GM12878 (cell line): ENCODE data around the gene PKMYT1. TPM values are rescaled to one million over a fixed set of nuclear protein-coding genes. Genes with fewer than 3 reads are reported as not detected.

Source experiments
- ATAC-seq: fragments of 200-7000 bp; cut with Tn5 transposase; 3 replicates; pipeline ENCODE4 v1.9.1; 2020; ENCODE audit warnings: mild to moderate bottlenecking, moderate library complexity
- BruUV-seq: library from RNA; stranded (reverse); fragments of 400-500 nt; replicated peaks from 2 replicates; lab custom pipeline; 2021; lab: Mats Ljungman, UMichigan
- CTCF ChIA-PET: fragments of 300-600 bp; sonication (Branson Sonifier 250); formaldehyde crosslinking; extraction: SDS; loops from one replicate; lab custom pipeline; 2021; ENCODE audit warnings: inconsistent platforms; lab: Yijun Ruan, JAX
- POLR2A ChIA-PET: fragments of 350-600 bp; formaldehyde crosslinking; extraction: SDS; loops from one replicate; lab custom pipeline; 2021; ENCODE audit warnings: inconsistent platforms; lab: Charles Lee
- RAD21 ChIA-PET: fragments of 300-600 bp; sonication (Branson Sonifier 250); formaldehyde crosslinking; loops from one replicate; lab custom pipeline; 2023; ENCODE audit warnings: antibody characterized with exemption; ENCODE audit not compliant: unreplicated experiment; lab: Charles Lee
- SMC1A ChIA-PET: fragments of 300-600 bp; sonication (Branson Sonifier 250); formaldehyde crosslinking; loops from one replicate; lab custom pipeline; 2023; ENCODE audit not compliant: unreplicated experiment, uncharacterized antibody; lab: Charles Lee
- DNase-seq: peaks from one replicate; pipeline ENCODE4 v3.0.0-alpha.2; 2011; ENCODE audit warnings: low read depth, low spot score
- FAIRE-seq: peaks from 3 replicates; lab custom pipeline; 2011; peaks lifted over from hg19 to GRCh38; lab: Jason Lieb, UNC
- H2AFZ ChIP-seq: 2 replicates; pipeline ENCODE4 v1.6.0; 2011; ENCODE audit warnings: low read depth, low read length, control low read depth; ENCODE audit not compliant: control insufficient read depth
- H3K27ac ChIP-seq: 2 replicates; pipeline ENCODE4 v1.5.1; 2011; ENCODE audit warnings: control low read depth; ENCODE audit not compliant: control insufficient read depth, insufficient read depth
- H3K27me3 ChIP-seq, 2 experiments: replicated peaks in 1 of 2; 2 replicates each; pipeline versions ENCODE4 v1.6.0 to v1.6.1; 2011; ENCODE audit warnings: low read length in 1 of 2; ENCODE audit not compliant: control insufficient read depth in 2 of 2, insufficient read depth in 2 of 2
- H3K36me3 ChIP-seq, 2 experiments: 2 replicates each; pipeline ENCODE4 v1.5.1; 2011; ENCODE audit warnings: low read length in 1 of 2; ENCODE audit not compliant: control insufficient read depth in 2 of 2, insufficient read depth in 2 of 2
- H3K4me1 ChIP-seq: 2 replicates; pipeline ENCODE4 v1.6.1; 2011; ENCODE audit warnings: mild to moderate bottlenecking, low read length, moderate library complexity, mixed read lengths; ENCODE audit not compliant: control insufficient read depth, insufficient read depth
- H3K4me2 ChIP-seq: 2 replicates; pipeline ENCODE4 v1.6.0; 2011; ENCODE audit warnings: control low read depth; ENCODE audit not compliant: control insufficient read depth, insufficient read depth
- H3K4me3 ChIP-seq: fragments of 200-600 bp; sonication (generic); 2 replicates; pipeline ENCODE4 v1.5.1; 2016
- H3K79me2 ChIP-seq: 2 replicates; pipeline ENCODE4 v1.6.0; 2011; ENCODE audit warnings: low read length; ENCODE audit not compliant: control insufficient read depth, insufficient read depth
- H3K9ac ChIP-seq: 2 replicates; pipeline ENCODE4 v1.8.0; 2011; ENCODE audit warnings: low read length, control low read depth, mixed read lengths; ENCODE audit not compliant: control insufficient read depth, insufficient read depth
- H3K9me3 ChIP-seq: replicated peaks from 3 replicates; pipeline ENCODE4 v1.5.1; 2011; ENCODE audit warnings: mild to moderate bottlenecking, low read length; ENCODE audit not compliant: control insufficient read depth, insufficient read depth
- H4K20me1 ChIP-seq: 2 replicates; pipeline ENCODE4 v1.6.0; 2011; ENCODE audit not compliant: control insufficient read depth, insufficient read depth
- NR2F1 ChIP-seq: fragments of 450-650 bp; conservative IDR thresholded peaks from 2 replicates; pipeline ENCODE4 v1.6.1; 2017; ENCODE audit warnings: mild to moderate bottlenecking
- PML ChIP-seq: IDR thresholded peaks from 2 replicates; pipeline ENCODE4 v1.6.1; 2012; ENCODE audit warnings: low read length, inconsistent platforms
- ZNF24 ChIP-seq: fragments of 450-650 bp; IDR thresholded peaks from 2 replicates; pipeline ENCODE4 v1.6.1; 2017; ENCODE audit warnings: antibody characterized with exemption, mild to moderate bottlenecking
- WGBS: methylation state at CpG from one replicate; pipeline ENCODE4 v1.1.6; 2016; ENCODE audit warnings: low lambda C conversion rate; ENCODE audit not compliant: insufficient replicate concordance, insufficient coverage; ENCODE audit errors: missing lambda C conversion rate; 5-methylcytosine and 5-hydroxymethylcytosine counted together
- in situ Hi-C: fragments of 300-500 bp; cut with MboI; formaldehyde crosslinking; loops from 9 replicates; pipeline ENCODE4 v1.14.3; 2018; ENCODE audit warnings: mixed read lengths
- intact Hi-C: fragments of 100-400 bp; cut with micrococcal nuclease; formaldehyde crosslinking; loops from one replicate; pipeline ENCODE4 v1.14.2; 2022; ENCODE audit not compliant: unreplicated experiment
- polyA plus RNA-seq, 11 experiments: library from polyadenylated mRNA; depleted of rRNA in 4 of 11; unstranded in 6 of 11; stranded (reverse) in 5 of 11; fragments of >200 nt; fragmentation: Nextera tagmentation in 4 of 11; fragmentation: Illumina TruSeq in 1 of 11; extraction: Ambion mirVana in 4 of 11; extraction: Trizol in 1 of 11; gene quantifications; 1 replicate in 1 of 11; 2 replicates in 10 of 11; pipeline versions ENCODE4 v1.2.1 to v1.2.3, GENCODE V29; 2011 to 2016; ENCODE audit warnings: inconsistent platforms in 2 of 11, missing spikeins in 2 of 11, low read depth in 1 of 11
- total RNA-seq, 4 experiments: library from RNA; depleted of rRNA in 3 of 4; stranded (reverse); fragments of >200 nt in 3 of 4; fragmentation: Illumina TruSeq in 1 of 4; extraction: Trizol in 1 of 4; gene quantifications; 2 replicates each; pipeline versions ENCODE4 v1.2.1 to v1.2.3, GENCODE V29; 2013 to 2021
- TF ChIP-seq, protein P1 (sequence below): fragments of 450-650 bp; IDR thresholded peaks from 2 replicates; pipeline ENCODE4 v1.6.1; 2016; ENCODE audit warnings: mild to moderate bottlenecking
- TF ChIP-seq, protein P2 (sequence below): fragments of 450-650 bp; formaldehyde crosslinking; IDR thresholded peaks from 2 replicates; pipeline ENCODE4 v1.5.0; 2022; ENCODE audit warnings: mild to moderate bottlenecking, missing genetic modification characterization
- TF ChIP-seq, protein P3 (sequence below): IDR thresholded peaks from 2 replicates; pipeline ENCODE4 v1.6.1; 2012; ENCODE audit warnings: improper control_type of control experiment, low read depth, low read length; ENCODE audit not compliant: insufficient replicate concordance
- TF ChIP-seq, protein P4 (sequence below): fragments of 450-650 bp; IDR thresholded peaks from 2 replicates; pipeline ENCODE4 v1.6.1; 2017; ENCODE audit warnings: mild to moderate bottlenecking, low read depth, inconsistent platforms; ENCODE audit not compliant: poor library complexity, severe bottlenecking

PKMYT1 gene
- total and polyA plus RNA-seq, 10 of the 15 experiments (the other 5 are each of a cell fraction or from before 2014, with no cell fraction given) = 4.6 to 101 (median 29.9) TPM

DNA sequence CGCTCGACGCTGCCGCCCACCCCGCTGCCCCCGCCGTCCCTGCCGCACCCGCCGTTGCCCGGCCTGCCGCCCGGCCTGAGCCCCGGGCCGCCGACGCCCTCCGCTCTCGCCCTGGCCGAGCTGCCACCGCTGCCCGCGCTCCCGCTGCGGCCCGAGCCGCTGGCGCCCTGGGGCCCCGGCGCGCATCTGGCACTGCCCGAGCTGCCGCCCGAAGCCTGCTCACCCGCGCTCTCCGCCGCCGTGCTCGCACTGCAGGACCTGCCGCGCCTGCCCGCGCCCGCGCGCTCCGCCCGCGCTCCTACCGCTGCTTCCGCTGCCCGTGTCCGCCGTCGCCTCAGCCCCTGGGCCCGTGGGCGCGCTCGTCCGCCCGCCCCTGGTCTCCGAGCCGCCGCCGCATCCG lies 24.1 kb upstream of the PKMYT1 start (continued):
- TF ChIP-seq, protein P1, sequence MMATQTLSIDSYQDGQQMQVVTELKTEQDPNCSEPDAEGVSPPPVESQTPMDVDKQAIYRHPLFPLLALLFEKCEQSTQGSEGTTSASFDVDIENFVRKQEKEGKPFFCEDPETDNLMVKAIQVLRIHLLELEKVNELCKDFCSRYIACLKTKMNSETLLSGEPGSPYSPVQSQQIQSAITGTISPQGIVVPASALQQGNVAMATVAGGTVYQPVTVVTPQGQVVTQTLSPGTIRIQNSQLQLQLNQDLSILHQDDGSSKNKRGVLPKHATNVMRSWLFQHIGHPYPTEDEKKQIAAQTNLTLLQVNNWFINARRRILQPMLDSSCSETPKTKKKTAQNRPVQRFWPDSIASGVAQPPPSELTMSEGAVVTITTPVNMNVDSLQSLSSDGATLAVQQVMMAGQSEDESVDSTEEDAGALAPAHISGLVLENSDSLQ = no peak
- no peak for TF ChIP-seq NR2F1
- TF ChIP-seq, protein P2, sequence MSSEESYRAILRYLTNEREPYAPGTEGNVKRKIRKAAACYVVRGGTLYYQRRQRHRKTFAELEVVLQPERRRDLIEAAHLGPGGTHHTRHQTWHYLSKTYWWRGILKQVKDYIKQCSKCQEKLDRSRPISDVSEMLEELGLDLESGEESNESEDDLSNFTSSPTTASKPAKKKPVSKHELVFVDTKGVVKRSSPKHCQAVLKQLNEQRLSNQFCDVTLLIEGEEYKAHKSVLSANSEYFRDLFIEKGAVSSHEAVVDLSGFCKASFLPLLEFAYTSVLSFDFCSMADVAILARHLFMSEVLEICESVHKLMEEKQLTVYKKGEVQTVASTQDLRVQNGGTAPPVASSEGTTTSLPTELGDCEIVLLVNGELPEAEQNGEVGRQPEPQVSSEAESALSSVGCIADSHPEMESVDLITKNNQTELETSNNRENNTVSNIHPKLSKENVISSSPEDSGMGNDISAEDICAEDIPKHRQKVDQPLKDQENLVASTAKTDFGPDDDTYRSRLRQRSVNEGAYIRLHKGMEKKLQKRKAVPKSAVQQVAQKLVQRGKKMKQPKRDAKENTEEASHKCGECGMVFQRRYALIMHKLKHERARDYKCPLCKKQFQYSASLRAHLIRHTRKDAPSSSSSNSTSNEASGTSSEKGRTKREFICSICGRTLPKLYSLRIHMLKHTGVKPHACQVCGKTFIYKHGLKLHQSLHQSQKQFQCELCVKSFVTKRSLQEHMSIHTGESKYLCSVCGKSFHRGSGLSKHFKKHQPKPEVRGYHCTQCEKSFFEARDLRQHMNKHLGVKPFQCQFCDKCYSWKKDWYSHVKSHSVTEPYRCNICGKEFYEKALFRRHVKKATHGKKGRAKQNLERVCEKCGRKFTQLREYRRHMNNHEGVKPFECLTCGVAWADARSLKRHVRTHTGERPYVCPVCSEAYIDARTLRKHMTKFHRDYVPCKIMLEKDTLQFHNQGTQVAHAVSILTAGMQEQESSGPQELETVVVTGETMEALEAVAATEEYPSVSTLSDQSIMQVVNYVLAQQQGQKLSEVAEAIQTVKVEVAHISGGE (CRISPR knock-in tag) = no peak

DNA sequence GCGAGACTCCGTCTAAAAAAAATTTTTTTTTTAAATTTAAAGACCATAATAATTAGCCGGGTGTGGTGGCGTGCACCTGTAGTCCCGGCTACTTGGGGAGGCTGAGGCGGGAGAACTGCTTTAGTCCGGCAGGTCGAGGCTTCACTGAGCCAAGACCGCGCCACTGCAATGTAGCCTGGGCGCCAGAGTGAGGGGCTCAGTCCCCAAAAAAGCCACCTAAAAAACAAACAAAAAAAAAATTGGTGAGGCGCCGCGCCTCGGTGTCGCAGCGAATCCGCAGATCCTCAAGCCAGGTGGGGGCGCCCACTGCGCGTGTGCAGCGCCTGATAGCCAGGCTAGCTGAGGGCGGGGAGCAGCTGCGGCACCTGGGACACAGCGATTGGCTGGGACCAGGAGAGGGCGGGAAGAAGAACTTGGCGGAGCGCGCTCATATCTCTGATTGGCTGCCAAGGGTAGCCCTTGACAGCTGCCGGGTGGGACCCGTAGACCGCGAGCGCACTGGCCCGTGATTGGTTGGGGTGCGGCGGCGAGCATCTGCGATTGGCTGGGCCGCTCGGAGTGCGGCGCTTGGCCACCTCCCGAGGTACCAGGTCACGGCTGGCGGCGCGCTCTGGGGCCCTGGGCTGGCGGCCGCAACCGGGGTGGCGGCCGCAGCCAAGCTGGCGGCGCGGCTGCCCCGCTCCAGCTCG lies 23.5 kb upstream of the PKMYT1 start:
- ChIA-PET CTCF (interaction anchor here (0.6 to 11.3 kb wide), 17 partner anchors 22 to 646 kb away, joined by 3 to 421 read pairs (median 4); partner anchors contain the start of genes CLDN6, HCFC1R1, IL32 and MMP25), SMC1A (interaction anchor here (0.6 to 7.2 kb wide), 6 partner anchors 13 to 1654 kb away, joined by 3 to 91 read pairs (median 4); partner anchors contain the start of genes HCFC1R1 and THOC6), RAD21 (interaction anchor here (0.6 to 3.8 kb wide), 9 partner anchors 17 to 1038 kb away, joined by 3 to 94 read pairs (median 4); partner anchors contain the start of genes HCFC1R1, PKMYT1, THOC6 and TNFRSF12A), POLR2A (interaction anchor here (1.0 to 1.6 kb wide), 3 partner anchors 20 to 24 kb away, joined by 3 to 7 read pairs (median 4); partner anchors contain the start of genes HCFC1R1 and THOC6)
- peak; percentile 100 for ATAC-seq
- H2AFZ ChIP-seq = no peak overlapping the region
- no peaks in the 10 kb centered on the region for H4K20me1 ChIP-seq
- H3K27me3 ChIP-seq = peaks cover 0 to 7% of the 10 kb centered on the region in 2 experiments; a peak in 3 of 4 replicates
- FAIRE-seq = peak; percentile 99
- H3K9ac ChIP-seq = no peak overlapping the region
- no peak overlapping the region for H3K4me3 ChIP-seq
- H3K4me2 ChIP-seq = no peak overlapping the region; the same call in 1 of the 2 replicates
- intact Hi-C loops (loop anchor here (1.0 kb wide), 1 partner anchor 25 kb away; no protein-coding TSS in a partner anchor), in situ Hi-C loops (no loop called here)
- no peaks in the 10 kb centered on the region for H3K79me2 ChIP-seq
- peak; percentile 97 for DNase-seq
- no peaks in the 10 kb centered on the region for H3K9me3 ChIP-seq
- H3K27ac ChIP-seq = no peak overlapping the region
- H3K36me3 ChIP-seq = no peaks in the 10 kb centered on the region
- BruUV-seq = no TSS peak
- H3K4me1 ChIP-seq = peaks cover 17% of the 10 kb centered on the region
- 12% methylated on average over 51 of the region's 58 CpGs for WGBS
- TF ChIP-seq, protein P3, sequence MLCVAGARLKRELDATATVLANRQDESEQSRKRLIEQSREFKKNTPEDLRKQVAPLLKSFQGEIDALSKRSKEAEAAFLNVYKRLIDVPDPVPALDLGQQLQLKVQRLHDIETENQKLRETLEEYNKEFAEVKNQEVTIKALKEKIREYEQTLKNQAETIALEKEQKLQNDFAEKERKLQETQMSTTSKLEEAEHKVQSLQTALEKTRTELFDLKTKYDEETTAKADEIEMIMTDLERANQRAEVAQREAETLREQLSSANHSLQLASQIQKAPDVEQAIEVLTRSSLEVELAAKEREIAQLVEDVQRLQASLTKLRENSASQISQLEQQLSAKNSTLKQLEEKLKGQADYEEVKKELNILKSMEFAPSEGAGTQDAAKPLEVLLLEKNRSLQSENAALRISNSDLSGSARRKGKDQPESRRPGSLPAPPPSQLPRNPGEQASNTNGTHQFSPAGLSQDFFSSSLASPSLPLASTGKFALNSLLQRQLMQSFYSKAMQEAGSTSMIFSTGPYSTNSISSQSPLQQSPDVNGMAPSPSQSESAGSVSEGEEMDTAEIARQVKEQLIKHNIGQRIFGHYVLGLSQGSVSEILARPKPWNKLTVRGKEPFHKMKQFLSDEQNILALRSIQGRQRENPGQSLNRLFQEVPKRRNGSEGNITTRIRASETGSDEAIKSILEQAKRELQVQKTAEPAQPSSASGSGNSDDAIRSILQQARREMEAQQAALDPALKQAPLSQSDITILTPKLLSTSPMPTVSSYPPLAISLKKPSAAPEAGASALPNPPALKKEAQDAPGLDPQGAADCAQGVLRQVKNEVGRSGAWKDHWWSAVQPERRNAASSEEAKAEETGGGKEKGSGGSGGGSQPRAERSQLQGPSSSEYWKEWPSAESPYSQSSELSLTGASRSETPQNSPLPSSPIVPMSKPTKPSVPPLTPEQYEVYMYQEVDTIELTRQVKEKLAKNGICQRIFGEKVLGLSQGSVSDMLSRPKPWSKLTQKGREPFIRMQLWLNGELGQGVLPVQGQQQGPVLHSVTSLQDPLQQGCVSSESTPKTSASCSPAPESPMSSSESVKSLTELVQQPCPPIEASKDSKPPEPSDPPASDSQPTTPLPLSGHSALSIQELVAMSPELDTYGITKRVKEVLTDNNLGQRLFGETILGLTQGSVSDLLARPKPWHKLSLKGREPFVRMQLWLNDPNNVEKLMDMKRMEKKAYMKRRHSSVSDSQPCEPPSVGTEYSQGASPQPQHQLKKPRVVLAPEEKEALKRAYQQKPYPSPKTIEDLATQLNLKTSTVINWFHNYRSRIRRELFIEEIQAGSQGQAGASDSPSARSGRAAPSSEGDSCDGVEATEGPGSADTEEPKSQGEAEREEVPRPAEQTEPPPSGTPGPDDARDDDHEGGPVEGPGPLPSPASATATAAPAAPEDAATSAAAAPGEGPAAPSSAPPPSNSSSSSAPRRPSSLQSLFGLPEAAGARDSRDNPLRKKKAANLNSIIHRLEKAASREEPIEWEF = no peak
- TF ChIP-seq ZNF24 (no peak), PML (no peak)
- TF ChIP-seq, protein P4, sequence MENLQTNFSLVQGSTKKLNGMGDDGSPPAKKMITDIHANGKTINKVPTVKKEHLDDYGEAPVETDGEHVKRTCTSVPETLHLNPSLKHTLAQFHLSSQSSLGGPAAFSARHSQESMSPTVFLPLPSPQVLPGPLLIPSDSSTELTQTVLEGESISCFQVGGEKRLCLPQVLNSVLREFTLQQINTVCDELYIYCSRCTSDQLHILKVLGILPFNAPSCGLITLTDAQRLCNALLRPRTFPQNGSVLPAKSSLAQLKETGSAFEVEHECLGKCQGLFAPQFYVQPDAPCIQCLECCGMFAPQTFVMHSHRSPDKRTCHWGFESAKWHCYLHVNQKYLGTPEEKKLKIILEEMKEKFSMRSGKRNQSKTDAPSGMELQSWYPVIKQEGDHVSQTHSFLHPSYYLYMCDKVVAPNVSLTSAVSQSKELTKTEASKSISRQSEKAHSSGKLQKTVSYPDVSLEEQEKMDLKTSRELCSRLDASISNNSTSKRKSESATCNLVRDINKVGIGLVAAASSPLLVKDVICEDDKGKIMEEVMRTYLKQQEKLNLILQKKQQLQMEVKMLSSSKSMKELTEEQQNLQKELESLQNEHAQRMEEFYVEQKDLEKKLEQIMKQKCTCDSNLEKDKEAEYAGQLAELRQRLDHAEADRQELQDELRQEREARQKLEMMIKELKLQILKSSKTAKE = no peak
